Fibroblast of pulmonary artery (primary cell): ENCODE data around the gene SIRPD.
"Not testable (repeated sequence)": the region's sequence is repeated elsewhere in the genome, so short reads cannot be mapped to it uniquely, and the experiment has no call there.

ENCODE experiments used
- DNase-seq: peaks from one replicate; pipeline ENCODE4 v3.0.0-alpha.2; 2010; ENCODE audit warnings: low read depth
- H3K4me3 ChIP-seq: replicated peaks from 2 replicates; pipeline ENCODE4 v1.5.1; 2011; ENCODE audit warnings: low read depth, mild to moderate bottlenecking, control low read depth, low read length, moderate library complexity
- TF ChIP-seq, protein P1 (sequence below): IDR thresholded peaks from 2 replicates; pipeline ENCODE4 v1.5.1; 2011; ENCODE audit warnings: mild to moderate bottlenecking, control low read depth, low read length, inconsistent platforms; ENCODE audit errors: missing control alignments

Gene SIRPD

DNA sequence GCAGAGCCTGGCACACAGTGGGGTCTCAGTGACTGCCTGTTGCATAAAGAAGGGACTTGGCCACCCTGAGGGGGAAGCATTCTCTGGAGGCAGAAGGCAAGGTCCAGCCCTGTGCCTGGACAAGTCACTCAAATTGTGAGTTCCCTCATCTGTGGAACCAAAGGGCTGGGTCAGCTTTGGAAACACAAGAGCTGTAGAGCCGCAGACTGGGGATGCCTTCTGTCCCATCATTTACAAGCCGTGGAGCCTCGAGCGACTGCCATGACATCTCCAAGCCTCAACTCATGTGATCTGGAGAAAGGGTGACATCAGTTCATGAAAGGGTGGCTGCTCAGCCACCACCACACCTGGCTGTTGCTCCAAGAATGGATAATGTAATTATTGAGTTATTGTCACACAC lies 20.4 kb upstream of the SIRPD start:
- H3K4me3 ChIP-seq: no peak overlapping the region
- no peak for DNase-seq
- TF ChIP-seq, protein P1, sequence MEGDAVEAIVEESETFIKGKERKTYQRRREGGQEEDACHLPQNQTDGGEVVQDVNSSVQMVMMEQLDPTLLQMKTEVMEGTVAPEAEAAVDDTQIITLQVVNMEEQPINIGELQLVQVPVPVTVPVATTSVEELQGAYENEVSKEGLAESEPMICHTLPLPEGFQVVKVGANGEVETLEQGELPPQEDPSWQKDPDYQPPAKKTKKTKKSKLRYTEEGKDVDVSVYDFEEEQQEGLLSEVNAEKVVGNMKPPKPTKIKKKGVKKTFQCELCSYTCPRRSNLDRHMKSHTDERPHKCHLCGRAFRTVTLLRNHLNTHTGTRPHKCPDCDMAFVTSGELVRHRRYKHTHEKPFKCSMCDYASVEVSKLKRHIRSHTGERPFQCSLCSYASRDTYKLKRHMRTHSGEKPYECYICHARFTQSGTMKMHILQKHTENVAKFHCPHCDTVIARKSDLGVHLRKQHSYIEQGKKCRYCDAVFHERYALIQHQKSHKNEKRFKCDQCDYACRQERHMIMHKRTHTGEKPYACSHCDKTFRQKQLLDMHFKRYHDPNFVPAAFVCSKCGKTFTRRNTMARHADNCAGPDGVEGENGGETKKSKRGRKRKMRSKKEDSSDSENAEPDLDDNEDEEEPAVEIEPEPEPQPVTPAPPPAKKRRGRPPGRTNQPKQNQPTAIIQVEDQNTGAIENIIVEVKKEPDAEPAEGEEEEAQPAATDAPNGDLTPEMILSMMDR: no peak

DNA sequence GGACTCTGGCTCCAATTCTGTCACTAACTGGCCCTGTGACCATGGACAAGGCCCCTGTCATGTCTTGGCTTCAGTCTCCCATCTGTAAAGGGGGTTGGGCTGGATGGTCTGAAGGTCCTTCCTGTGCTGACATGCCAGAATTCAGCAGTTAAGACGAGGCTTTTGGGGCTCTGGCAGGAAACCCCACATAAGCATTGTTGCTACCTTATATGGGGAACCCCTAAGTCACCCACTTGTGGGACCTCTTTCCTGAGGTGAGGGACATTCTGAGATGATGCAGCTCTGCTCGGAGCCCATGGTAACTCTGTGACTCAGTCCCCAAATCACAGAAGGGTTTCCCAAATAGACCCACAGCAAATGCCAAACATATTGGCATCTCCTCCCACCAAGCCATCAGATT lies 19.8 kb upstream of the SIRPD start:
- H3K4me3 ChIP-seq, DNase-seq: not testable (repeated sequence)

DNA sequence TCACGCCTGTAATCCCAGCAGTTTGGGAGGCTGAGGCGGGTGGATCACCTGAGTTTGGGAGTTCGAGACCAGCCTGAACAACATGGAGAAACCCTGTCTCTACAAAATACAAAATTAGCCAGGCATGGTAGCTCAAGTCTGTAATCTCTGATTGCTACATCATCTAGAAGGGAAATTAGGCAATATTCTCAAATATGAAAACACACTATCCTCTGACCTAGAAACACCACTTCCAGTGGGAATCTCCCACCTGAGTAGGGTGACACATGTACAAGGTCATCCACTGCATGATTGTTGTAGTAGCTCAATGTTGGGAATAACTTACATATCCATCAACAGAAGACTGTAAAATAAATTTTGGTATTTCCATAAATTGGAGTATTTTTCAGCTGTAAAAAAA lies 19.1 kb upstream of the SIRPD start:
- no peak overlapping the region for H3K4me3 ChIP-seq
- TF ChIP-seq, protein P1: no peak
- DNase-seq: no peak

DNA sequence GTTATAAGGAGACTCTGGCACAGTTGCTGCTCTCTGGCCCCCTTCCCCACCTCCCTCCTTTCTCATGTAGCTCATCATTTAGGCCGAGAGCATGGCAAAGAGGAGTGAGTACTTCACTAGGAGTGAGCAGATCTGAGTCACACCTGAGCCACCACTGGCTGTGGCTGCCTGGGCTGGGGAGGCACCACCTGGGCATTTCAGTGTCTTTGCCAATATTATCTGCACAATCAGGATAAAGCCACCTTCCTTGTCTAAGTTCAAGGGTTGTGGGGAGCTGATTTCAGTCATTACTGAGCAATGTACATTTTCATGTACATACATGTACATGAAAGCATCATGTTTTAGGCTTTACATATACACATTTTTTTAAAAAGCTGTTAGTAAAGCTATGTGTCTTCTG lies 18.5 kb upstream of the SIRPD start:
- not testable (repeated sequence) for H3K4me3 ChIP-seq, DNase-seq

DNA sequence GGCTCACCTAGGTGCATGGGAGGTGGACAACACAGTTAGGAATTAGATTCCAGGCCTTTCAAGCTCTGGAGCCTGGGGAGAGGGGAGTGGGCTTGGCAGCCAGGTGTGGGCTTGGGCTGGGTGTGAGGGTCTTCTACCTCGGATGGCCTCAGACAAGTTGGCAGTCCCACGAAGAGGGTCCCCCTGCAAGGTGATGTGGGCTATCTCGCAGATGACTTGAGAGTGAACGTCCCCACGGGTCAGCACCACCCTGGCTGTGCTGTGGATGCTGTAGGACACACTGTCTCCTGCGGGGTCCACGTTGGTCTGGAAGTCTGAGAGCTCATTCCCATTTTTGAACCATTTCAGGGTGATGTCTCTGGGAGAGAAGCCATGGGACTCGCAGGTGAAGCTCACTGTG lies 14.1 kb upstream of the SIRPD start:
- H3K4me3 ChIP-seq, DNase-seq: not testable (repeated sequence)

DNA sequence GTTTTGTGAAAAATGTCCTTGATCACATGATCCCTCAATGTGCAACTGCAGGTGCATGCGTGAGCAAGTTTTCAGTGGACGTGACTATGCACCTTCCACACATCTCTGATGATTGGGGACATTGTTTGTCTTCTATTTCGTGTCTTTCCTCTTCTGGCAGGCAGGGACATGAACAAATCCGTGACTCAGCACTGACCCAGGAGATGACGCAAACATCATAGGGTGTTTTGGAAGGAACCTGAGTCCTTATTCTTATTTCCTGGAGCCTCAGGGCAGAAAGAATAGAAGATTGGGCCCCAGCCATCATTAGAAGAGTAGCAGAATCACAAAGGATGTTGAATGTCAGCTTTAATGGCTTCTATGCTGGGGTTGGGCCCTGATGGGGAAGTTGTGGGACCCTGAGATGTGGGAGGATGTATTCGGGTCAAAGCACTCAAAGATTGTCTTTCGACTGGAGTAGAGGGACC lies 11.9 kb upstream of the SIRPD start:
- peak; percentile 27 for DNase-seq
- H3K4me3 ChIP-seq: no peak overlapping the region
- TF ChIP-seq, protein P1: no peak

DNA sequence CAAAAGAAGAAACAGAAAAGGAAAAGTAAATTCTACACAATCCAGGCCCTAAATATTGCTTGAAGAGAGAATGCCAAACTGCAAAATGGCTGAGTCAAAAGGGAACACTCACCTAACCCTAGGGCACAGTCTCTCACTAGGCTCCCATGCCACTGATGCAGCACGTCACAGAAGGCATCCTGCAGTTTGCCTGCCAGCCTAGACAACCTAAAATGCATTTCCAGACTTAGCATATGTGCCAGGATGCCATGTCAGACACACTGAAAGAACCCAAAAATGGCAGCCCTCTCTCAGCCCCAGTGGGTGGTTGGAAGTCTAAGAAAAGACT lies 10.6 kb upstream of the SIRPD start:
- no peak for DNase-seq
- H3K4me3 ChIP-seq: no peak overlapping the region
- TF ChIP-seq, protein P1: no peak

DNA sequence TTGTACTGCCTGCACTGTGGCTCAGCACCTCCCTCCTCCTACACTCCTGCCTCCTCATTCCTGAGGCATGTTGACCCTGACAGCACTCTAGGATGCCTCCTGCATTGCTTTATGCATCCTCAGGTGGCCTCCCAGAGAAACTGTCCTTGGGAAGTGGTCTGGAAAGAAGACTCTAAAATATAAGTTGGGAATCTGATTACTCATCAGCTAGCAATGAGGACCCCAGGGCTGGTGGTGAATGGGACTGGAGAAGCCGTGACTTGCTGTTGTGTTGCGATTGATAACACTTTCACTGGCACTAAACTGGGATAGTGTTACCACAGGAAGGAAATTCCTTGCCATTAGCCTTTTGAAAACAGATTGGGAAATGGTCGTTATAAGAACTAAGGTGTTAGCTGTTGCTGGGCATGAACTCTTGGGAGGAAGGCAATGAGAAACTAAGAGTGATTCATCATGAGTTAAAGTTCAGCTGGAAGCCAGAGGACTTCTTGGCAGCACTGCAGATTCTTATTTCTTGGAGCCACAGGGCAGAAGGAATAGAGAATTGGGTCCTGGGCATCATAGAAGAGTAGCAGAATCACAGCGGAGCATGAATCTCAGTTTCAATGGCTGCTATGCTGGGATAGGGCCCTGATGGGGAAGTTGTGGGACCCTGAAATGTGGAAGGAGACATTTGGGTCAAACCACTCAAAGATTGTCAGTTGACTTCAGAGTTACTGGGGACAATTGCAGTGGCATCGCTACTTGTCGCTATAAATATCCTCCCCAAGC lies 10.1 kb upstream of the SIRPD start:
- TF ChIP-seq, protein P1: no peak
- peak; percentile 20 for DNase-seq
- H3K4me3 ChIP-seq: no peak overlapping the region

DNA sequence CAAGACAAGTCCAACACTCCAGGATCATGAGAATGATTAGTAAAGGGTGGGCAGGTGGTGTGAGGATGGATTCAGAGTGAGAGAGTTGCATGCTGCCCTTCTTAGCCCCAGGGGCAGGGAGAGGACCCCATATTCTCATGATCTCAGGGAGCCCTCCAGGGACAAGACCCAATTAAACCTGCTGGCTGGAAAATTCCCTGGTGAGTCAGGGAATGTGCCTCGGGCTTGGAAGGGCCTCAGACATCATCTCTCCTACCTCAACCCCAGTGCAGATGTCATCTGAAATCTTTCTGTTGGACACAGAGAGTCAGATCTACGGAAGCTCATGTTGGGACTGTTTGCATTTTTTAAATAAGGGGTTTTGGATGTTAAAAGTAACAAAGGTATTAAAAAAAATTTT lies 9.2 kb upstream of the SIRPD start:
- TF ChIP-seq, protein P1: no peak
- DNase-seq: no peak
- H3K4me3 ChIP-seq: no peak overlapping the region
